Right lobe of liver (tissue), 4 donors: ENCODE data around the gene CCDC122.

Source experiments
- CTCF ChIP-seq, 4 donors: fragments of 200-600 bp in 3 of 4; fragments of 450-650 bp in 1 of 4; IDR thresholded peaks; one replicate each; pipeline versions ENCODE4 v1.5.1 to v1.8.0; 2016 to 2022; ENCODE audit warnings: antibody characterized with exemption in 4 of 4, mild to moderate bottlenecking in 2 of 4
- POLR2A ChIP-seq: fragments of 450-650 bp; IDR thresholded peaks from one replicate; pipeline ENCODE4 v1.6.1; 2017; ENCODE audit warnings: antibody characterized with exemption, mild to moderate bottlenecking
- donor health status: DM: no; HTN: no; CAD: no.
- donor health status: DM: no; HTN: no; CAD: no.
- donor health status: DM: no; HTN: yes; CAD: no.

GRCh38 chr13:43816401-43816889, 63.1 kb downstream of the CCDC122 start:
- TF ChIP-seq CTCF (IDR thresholded peaks at IDR 0.05): no peak
- no peak for TF ChIP-seq POLR2A
